HepG2 (cell line): ENCODE measurements around the gene MEDAG. TPM values are rescaled to one million over a fixed set of nuclear protein-coding genes. Genes with fewer than 3 reads are reported as not detected.
A peak's percentile ranks its signal among the peaks of the same experiment; 100 is the strongest.

Experiments used
- GMEB1 ChIP-seq: sonication (generic); formaldehyde crosslinking; IDR thresholded peaks from 2 replicates; pipeline ENCODE4 v1.5.1; 2020; ENCODE audit warnings: missing genetic modification reagents, mild to moderate bottlenecking, borderline replicate concordance
- IRF2 ChIP-seq: IDR thresholded peaks from 2 replicates; pipeline ENCODE4 v1.6.1; 2018; ENCODE audit warnings: missing genetic modification reagents, missing compliant biosample characterization
- IRF9 ChIP-seq: sonication (generic); formaldehyde crosslinking; IDR thresholded peaks from 2 replicates; pipeline ENCODE4 v1.8.0; 2022; ENCODE audit warnings: missing genetic modification reagents, mild to moderate bottlenecking, borderline replicate concordance
- KDM5A ChIP-seq: fragments of 200-600 bp; sonication (generic); IDR thresholded peaks from 2 replicates; pipeline ENCODE4 v1.7.0; 2018; ENCODE audit warnings: antibody characterized with exemption, mild to moderate bottlenecking, low read length, borderline replicate concordance
- NCOA1 ChIP-seq: sonication (generic); formaldehyde crosslinking; IDR thresholded peaks from 2 replicates; pipeline ENCODE4 v1.9.0; 2021; ENCODE audit warnings: missing genetic modification reagents
- ZNF407 ChIP-seq: sonication (generic); formaldehyde crosslinking; IDR thresholded peaks from one replicate; pipeline ENCODE4 v1.5.1; 2020; ENCODE audit warnings: mild to moderate bottlenecking, missing genetic modification reagents; ENCODE audit errors: not compliant biosample characterization
- ZNF503 ChIP-seq: sonication (generic); formaldehyde crosslinking; IDR thresholded peaks from 2 replicates; pipeline ENCODE4 v1.4.0; 2020; ENCODE audit warnings: missing genetic modification reagents
- ZNF749 ChIP-seq: sonication (generic); formaldehyde crosslinking; IDR thresholded peaks from 2 replicates; pipeline ENCODE4 v1.8.0; 2022; ENCODE audit warnings: mild to moderate bottlenecking, missing genetic modification reagents, moderate library complexity, borderline replicate concordance
- polyA plus RNA-seq, 8 experiments: library from polyadenylated mRNA; depleted of rRNA in 3 of 8; stranded (reverse) in 7 of 8; unstranded in 1 of 8; fragments of >200 nt; fragmentation: Illumina TruSeq in 4 of 8; extraction: Trizol in 4 of 8; gene quantifications; 2 replicates each; pipeline versions ENCODE4 v1.2.1 to v1.2.3, GENCODE V29; 2011 to 2016; ENCODE audit warnings: low read depth in 4 of 8, missing spikeins in 1 of 8, mixed read lengths in 1 of 8; ENCODE audit not compliant: insufficient read depth in 1 of 8
- total RNA-seq, 5 experiments: library from RNA; depleted of rRNA; stranded (reverse); fragments of >200 nt; fragmentation: Illumina TruSeq; extraction: Trizol; gene quantifications; 2 replicates each; pipeline ENCODE4 v1.2.3, GENCODE V29; 2016; ENCODE audit warnings: low read depth in 1 of 5
- TF ChIP-seq, protein P1 (sequence below): sonication (generic); formaldehyde crosslinking; IDR thresholded peaks from 2 replicates; pipeline ENCODE4 v1.4.0; 2020; ENCODE audit warnings: missing genetic modification reagents, borderline replicate concordance

Gene MEDAG
- total and polyA plus RNA-seq, 2 of the 13 experiments (the other 11 are each of a cell fraction or from before 2014, with no cell fraction given) = not detected

DNA sequence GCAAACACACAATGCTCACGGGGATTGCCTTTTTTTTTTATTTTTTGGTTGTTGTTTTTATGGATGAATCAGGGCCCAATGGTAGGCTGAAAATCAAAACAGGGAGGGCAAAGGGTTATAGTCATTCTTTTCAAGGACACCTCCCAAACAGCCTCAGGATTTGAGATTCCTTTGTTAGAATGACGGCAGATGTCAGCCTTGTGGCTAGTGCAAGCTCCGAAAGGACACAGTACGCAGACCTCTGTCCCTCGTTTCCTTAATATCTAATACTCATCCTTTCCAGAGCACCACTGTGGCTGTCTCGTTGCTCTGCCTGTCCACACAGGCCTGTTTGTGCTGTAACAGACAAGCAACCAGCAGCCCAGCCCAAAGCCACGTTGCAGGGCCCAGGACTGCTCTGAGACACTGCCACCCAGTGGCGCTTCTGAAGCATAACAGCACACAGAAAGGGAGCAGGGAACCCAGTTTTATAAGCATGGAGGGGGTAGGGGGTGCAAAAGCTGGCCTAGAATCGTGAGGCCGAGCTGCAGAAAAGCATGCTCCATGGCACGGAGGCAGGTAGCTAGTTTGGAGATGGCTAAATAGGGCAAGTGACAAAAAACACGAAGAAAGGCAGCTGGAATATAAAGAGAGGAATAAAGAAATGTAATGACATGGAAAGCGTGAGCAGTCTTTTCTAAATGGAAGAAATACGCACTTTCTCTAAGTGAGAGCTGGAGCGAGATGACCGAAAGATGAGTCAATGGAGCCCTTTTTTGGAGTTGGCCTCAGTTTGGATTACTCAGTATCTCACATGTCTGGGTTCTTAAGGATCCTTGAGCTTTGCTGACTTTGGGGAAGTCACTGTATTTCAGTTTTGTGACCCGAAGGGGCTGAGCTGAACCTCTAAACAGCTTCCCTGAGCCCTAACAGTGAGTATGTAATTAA, 40.7 kb upstream of the MEDAG start (continued):
- TF ChIP-seq GMEB1 (no peak), ZNF749 (CRISPR knock-in tag) (no peak), IRF2 (CRISPR knock-in tag) (no peak; the same call in 1 of the 2 replicates), ZNF407 (CRISPR knock-in tag) (no peak), NCOA1 (no peak), KDM5A (no peak), ZNF503 (CRISPR knock-in tag) (no peak), IRF9 (CRISPR knock-in tag) (no peak)
- TF ChIP-seq, protein P1, sequence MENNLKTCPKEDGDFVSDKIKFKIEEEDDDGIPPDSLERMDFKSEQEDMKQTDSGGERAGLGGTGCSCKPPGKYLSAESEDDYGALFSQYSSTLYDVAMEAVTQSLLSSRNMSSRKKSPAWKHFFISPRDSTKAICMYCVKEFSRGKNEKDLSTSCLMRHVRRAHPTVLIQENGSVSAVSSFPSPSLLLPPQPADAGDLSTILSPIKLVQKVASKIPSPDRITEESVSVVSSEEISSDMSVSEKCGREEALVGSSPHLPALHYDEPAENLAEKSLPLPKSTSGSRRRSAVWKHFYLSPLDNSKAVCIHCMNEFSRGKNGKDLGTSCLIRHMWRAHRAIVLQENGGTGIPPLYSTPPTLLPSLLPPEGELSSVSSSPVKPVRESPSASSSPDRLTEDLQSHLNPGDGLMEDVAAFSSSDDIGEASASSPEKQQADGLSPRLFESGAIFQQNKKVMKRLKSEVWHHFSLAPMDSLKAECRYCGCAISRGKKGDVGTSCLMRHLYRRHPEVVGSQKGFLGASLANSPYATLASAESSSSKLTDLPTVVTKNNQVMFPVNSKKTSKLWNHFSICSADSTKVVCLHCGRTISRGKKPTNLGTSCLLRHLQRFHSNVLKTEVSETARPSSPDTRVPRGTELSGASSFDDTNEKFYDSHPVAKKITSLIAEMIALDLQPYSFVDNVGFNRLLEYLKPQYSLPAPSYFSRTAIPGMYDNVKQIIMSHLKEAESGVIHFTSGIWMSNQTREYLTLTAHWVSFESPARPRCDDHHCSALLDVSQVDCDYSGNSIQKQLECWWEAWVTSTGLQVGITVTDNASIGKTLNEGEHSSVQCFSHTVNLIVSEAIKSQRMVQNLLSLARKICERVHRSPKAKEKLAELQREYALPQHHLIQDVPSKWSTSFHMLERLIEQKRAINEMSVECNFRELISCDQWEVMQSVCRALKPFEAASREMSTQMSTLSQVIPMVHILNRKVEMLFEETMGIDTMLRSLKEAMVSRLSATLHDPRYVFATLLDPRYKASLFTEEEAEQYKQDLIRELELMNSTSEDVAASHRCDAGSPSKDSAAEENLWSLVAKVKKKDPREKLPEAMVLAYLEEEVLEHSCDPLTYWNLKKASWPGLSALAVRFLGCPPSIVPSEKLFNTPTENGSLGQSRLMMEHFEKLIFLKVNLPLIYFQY (CRISPR knock-in tag) = peak; percentile 67; the same call in 1 of the 2 replicates
